Activated CD8-positive, alpha-beta memory T cell treated with anti-CD3 and anti-CD28 coated beads, Interleukin-2, amount 50 U/mL, for 24 hours (primary cell): ENCODE measurements around the gene LYRM1.

Source experiments
- DNase-seq: peaks from one replicate; pipeline ENCODE4 v3.0.0-alpha.2; 2020; ENCODE audit errors: extremely low read depth

Gene LYRM1

DNA sequence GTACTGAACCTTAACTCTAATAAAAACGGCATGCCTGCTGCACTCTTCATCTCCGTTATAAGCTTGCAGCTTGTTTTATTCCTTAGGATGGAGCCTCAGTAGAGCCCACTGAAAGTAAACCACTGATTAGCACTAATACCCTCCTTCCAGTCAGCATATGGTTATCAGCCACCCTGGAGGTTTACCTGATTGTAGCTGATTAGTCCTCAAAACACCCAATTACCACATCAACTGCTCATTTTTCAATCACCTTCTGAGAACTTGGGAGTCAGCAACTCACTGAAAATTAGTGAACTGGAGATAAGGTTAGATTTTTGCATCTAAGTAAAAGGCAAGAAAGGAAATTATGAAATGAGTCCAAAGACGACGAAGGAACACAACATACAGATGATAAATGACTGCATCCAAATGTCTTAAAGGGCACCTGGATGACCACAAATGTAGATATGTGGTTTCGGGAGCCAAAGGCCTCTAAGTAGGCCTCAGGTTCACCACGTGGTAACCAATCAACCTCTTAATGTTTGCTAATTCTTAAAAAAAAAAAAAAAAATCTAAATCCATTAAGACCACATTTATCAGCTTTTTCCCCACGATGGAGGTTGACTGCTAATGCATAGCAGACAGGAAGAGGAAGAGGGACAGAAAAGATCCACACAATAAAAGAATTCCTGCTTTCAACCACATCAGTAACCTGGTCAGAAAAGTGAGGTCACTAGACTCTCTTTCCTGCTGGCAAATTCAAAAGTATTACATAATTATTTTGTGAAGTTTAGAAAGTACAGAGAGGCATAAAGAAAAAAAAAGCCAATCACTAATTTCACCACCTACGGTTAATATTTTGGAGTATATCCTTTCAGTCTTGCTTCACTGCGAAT is 28.4 kb upstream of the LYRM1 start:
- DNase-seq: no peak

- no peak for DNase-seq
Measured at GRCh38 chr16:20873331-20873730, 27.2 kb upstream of the LYRM1 start.

- no peak for DNase-seq
Measured at GRCh38 chr16:20874088-20874581, 26.4 kb upstream of the LYRM1 start.

DNA sequence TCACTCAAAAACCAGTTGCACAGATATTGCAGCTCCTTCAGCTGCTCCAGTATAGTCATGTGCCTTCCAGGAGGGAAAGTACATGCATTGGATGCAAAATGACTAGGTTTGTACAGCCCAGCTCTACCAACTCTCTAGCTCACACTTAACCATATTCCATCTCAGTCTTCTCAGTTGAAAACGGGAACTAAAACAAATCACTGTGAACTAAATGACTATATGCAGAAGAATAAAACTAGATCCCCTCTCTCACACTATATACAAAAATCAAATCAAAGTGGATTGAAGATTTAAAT is 25.3 kb upstream of the LYRM1 start:
- DNase-seq: no peak

- DNase-seq: no peak
Measured at GRCh38 chr16:20878682-20879147, 21.9 kb upstream of the LYRM1 start.

DNA sequence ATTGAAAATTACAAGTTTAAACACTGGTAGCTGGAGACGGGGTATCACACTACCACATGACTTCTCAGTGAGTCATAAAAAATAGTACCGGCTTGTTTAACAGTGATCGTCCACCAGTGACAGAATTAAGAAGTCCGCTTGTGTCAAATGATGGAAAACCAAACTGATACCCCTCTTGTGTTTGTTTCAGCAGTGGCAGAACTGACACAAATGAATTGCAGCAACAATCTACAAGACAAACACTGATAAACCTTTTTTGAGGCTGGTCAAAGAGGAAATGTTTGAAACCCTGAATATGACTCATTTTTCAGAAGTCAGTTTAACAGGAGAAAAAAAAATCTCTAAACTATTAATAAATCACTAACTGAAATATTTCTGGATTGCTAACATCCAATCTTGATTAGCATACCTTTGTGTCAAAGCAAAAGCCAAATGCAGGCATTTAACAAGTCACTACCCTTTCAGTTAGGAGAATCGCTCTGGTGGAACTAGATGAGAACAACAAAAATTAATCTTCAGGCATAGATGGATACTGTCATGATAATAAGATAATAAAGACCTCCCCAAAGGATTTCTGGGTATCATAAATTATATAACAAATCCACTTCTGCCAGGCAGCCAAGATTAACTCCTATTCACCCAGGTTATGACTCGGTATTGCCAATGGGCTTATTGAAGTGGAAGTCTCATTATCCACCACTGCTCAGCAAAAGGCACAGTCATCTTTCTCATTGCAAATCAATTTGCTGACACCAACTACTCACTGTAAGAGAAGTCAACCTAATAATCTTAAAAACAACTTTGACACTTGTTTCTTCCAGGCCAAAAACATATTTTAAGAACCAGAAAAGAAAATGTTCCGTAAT is 21.2 kb upstream of the LYRM1 start:
- no peak for DNase-seq

- no peak for DNase-seq
Measured at GRCh38 chr16:20880867-20881502, 19.6 kb upstream of the LYRM1 start.

DNA sequence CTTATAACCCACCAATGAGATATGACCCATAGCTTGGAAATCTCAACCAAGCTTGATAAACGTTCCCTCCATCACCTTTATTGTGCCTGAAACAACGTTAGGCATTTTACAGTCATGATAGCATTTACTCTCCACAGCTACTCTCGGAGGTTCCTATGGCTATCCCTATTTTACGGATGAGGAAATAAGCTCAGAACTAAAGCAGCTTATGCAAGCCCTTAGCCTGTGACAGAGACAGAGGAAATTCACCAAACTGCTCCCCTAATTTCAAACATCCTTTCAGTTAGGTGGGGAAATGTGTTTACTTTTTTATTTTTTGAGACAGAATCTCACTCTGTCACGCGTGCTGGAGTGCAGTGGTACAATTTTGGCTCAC is 19.1 kb upstream of the LYRM1 start:
- DNase-seq: no peak

GRCh38 chr16:20883554-20884239 is 16.9 kb upstream of the LYRM1 start:
- no peak for DNase-seq

- no peak for DNase-seq
Measured at GRCh38 chr16:20884240-20884556, 16.4 kb upstream of the LYRM1 start.

DNA sequence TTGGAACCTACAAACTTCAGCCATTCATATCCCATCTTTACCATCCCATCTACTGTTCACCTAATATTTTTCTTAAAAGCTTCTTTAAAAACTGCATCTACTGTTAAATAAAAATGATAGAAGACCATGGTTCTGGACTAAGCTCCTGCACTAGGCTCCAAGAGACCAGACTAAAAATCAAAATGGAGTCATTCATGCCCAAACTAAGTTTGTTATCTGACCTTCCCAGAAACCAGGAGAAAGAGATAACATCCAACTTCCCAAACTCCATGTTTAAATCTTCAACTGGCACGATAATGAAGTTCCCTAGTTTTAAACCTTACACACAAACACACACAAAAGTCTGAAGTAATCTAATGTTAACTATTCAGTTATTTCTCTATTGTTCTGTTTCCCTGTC is 14.3 kb upstream of the LYRM1 start:
- DNase-seq: no peak

DNA sequence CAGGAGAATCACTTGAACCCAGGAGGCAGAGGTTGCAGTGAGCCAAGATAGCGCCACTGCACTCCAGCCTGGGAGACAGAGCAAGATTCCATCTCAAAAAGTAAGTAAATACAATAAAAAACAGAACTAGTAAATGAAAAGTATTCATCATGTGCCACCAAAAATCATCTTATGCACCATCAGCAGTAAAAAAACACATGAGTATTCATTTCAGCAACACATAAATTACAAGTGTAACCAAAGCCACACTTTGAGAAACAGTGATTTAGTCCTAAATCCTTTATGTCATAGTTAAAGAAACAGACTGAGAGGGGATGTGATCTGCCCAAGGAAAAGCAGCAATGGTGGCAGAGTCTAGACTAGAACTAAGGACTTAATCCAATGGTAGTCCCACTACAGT is 13.4 kb upstream of the LYRM1 start:
- DNase-seq: no peak

- no peak for DNase-seq
Measured at GRCh38 chr16:20889625-20890275, 10.8 kb upstream of the LYRM1 start.

DNA sequence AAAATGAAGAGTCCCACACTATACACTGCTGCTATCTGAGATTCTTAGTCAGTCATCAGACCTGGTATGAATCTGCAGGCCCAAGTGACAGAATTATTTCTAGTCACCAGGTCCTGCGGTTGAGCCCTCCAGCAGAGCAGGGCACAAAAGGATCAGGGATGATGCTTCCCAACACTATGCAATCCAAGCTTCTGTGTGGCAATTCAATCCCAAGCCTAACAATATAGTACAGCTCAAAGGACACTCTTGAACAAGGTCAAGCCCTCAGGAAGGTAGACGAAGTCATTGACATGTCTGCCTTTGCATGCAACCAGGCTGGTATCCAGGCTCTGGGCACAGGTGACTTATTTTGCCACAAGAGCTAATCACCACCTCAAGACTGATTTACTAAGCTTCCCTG is 6.2 kb upstream of the LYRM1 start:
- DNase-seq: no peak

DNA sequence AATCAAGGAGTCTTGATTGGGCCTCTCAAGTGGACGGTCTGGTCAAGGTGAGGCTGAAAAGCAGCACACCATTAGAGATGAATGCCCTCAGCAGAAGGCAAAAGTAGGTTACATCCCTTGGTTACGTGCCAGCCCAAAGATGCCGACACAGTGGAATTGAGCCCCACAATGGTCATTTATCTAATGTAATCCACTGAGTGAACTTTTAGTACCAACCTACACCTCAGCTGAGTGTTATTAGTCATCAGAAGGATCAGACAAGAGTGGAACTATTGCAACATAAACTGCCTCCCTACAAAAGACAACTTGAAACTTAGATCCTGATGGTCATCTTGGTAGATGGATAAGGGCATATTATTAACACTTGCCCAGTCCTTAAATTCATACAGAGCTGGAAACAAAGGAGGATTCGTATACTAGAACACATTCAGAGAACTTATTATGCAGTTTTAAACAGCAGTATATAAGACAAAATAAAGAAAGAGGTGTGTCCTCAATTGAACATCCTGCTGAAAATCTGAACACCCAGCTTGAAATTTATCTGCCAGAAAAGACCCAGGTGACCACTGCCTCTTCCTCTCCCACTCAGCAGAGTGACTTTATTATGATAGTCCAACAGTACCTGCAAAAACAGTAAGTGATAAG is 3.2 kb upstream of the LYRM1 start:
- no peak for DNase-seq

DNA sequence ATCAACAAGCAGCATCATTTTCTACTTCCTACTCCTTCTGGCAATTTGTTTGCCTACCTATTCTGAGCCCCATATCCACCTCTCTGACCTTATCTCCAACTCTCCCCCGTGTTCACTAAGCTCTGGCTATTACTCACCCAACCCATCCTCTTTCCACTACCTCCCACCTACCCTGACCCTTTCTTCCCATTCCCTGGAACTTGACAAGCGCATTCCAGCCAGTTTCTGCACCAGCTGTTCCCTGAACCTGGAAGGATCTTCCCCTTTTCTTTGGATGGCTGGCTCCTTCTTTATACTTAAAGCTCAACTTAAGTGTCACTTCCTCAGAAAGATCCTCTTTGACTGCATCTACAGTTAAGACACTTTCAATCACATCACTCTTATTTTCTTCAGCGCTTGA is 2.6 kb upstream of the LYRM1 start:
- DNase-seq: no peak

DNA sequence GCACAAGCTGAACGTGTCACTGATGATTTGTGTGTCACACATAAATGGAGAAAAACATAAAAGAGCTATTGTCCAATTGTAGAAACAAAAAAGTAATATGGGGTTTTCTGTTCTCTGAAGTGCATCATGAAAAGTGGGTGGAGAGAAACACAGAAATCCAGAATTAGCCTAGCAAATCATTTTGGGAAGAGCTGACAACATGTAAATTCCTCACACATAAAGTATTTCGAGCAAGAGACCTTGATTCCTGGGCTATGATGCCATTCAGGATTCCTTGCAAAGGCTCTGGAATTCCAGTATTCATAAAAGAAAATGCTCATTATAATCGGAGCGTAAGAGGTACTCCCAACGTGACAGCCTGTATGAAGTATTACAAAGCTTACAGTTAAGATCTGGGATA is 1.5 kb upstream of the LYRM1 start:
- no peak for DNase-seq

- no peak for DNase-seq
Measured at GRCh38 chr16:20899477-20900298, 883 bp upstream of the LYRM1 start.

DNA sequence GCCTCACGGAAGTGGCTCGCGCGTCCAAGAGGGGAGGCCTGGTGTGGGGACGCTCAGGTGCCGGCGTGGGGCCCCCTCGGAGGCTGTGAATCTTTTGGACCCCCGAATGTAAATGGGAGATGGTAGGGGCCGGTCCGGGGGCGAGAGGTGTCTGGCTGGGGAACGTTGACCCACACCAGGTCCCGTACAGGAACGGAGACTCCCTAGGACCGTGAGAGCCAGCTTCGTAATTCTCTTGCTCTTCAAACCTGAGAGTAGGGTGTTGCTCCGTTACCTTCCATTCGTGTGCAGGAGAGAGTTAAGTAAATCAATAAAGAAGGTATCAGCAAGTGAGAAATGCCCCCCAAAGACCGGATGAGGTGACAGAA is 481 bp downstream of the LYRM1 start:
- no peak for DNase-seq

- no peak for DNase-seq
Measured at GRCh38 chr16:20901436-20902112, 1.0 kb downstream of the LYRM1 start.
